H1 (cell line): ENCODE data around the gene SLC32A1. TPM values are rescaled to one million over a fixed set of nuclear protein-coding genes. Genes with fewer than 3 reads are reported as not detected.
A peak's percentile ranks its signal among the peaks of the same experiment; 100 is the strongest.

Experiments used
- CBX5 ChIP-seq: fragments of 300-800, 300-1000 bp; sonication (generic); IDR thresholded peaks from 2 replicates; pipeline ENCODE4 v1.7.1; 2016; ENCODE audit warnings: antibody characterized with exemption, low read length, low read depth
- CBX8 ChIP-seq: fragments of 300-800, 300-1000 bp; sonication (generic); IDR thresholded peaks from 2 replicates; pipeline ENCODE4 v1.7.1; 2016; ENCODE audit warnings: low read depth, low read length, borderline replicate concordance
- CTBP2 ChIP-seq: IDR thresholded peaks from 2 replicates; pipeline ENCODE4 v1.7.0; 2011; ENCODE audit warnings: borderline replicate concordance, mild to moderate bottlenecking, moderate library complexity, mixed read lengths, low read length; ENCODE audit not compliant: insufficient read depth, insufficient read length
- EGR1 ChIP-seq: IDR thresholded peaks from 2 replicates; pipeline ENCODE4 v1.6.1; 2011; ENCODE audit warnings: low read depth, low read length, borderline replicate concordance
- GABPA ChIP-seq: IDR thresholded peaks from 2 replicates; pipeline ENCODE4 v1.6.1; 2011; ENCODE audit warnings: mild to moderate bottlenecking, low read length, moderate library complexity, borderline replicate concordance; ENCODE audit not compliant: insufficient read depth
- GTF2F1 ChIP-seq: IDR thresholded peaks from 2 replicates; pipeline ENCODE4 v1.6.1; 2012; ENCODE audit warnings: low read depth, low read length, improper control_type of control experiment, borderline replicate concordance
- KDM4A ChIP-seq: IDR thresholded peaks from one replicate; pipeline ENCODE4 v1.7.1; 2012; ENCODE audit warnings: low read depth, mild to moderate bottlenecking, moderate library complexity, low read length, inconsistent platforms; ENCODE audit not compliant: severe bottlenecking
- KDM5A ChIP-seq: fragments of 200-600 bp; IDR thresholded peaks from 2 replicates; pipeline ENCODE4 v1.7.1; 2012; ENCODE audit warnings: mild to moderate bottlenecking, low read length, inconsistent platforms, mixed read lengths
- POLR2AphosphoS5 ChIP-seq: IDR thresholded peaks from 2 replicates; pipeline ENCODE4 v1.6.1; 2011; ENCODE audit warnings: low read depth, low read length
- POU5F1 ChIP-seq: IDR thresholded peaks from 2 replicates; pipeline ENCODE4 v1.6.1; 2011; ENCODE audit warnings: low read depth, mild to moderate bottlenecking, low read length, moderate library complexity
- RBBP5 ChIP-seq: IDR thresholded peaks from 2 replicates; pipeline ENCODE4 v1.7.1; 2012; ENCODE audit warnings: low read depth, mild to moderate bottlenecking, inconsistent platforms, low read length, moderate library complexity, borderline replicate concordance
- SP1 ChIP-seq: IDR thresholded peaks from 2 replicates; pipeline ENCODE4 v1.6.1; 2011; ENCODE audit warnings: low read depth, low read length
- TAF7 ChIP-seq: optimal IDR thresholded peaks from 2 replicates; pipeline ENCODE3; 2011; ENCODE audit warnings: low read depth, mild to moderate bottlenecking, inconsistent platforms, low read length, moderate library complexity, borderline replicate concordance
- YY1 ChIP-seq: IDR thresholded peaks from 2 replicates; pipeline ENCODE4 v1.6.1; 2011; ENCODE audit warnings: low read depth, mild to moderate bottlenecking, low read length
- ZNF274 ChIP-seq: IDR thresholded peaks from 2 replicates; pipeline ENCODE4 v1.7.0; 2012; ENCODE audit warnings: low read length, borderline replicate concordance; ENCODE audit errors: extremely low read depth
- polyA plus RNA-seq, 7 experiments: library from polyadenylated mRNA; depleted of rRNA in 3 of 7; stranded (reverse) in 5 of 7; unstranded in 2 of 7; fragments of >200 nt in 5 of 7; fragments of 200-250 nt in 2 of 7; gene quantifications; 1 replicate in 5 of 7; 2 replicates in 1 of 7; 4 replicates in 1 of 7; pipeline versions ENCODE4 v1.2.1 to v1.2.3, GENCODE V29; 2011 to 2013; ENCODE audit warnings: missing spikeins in 2 of 7, mixed read lengths in 2 of 7
- total RNA-seq: library from RNA; stranded (reverse); fragmentation: NEBNext Ultra II Directional; extraction: Animal tissue kit (Norgen Biotek cat#: 25700); gene quantifications from 2 replicates; pipeline ENCODE4 v1.2.1, GENCODE V29; 2021
- TF ChIP-seq, protein P1 (sequence below): IDR thresholded peaks from 2 replicates; pipeline ENCODE4 v1.6.1; 2011; ENCODE audit warnings: low read depth, mild to moderate bottlenecking, low read length; ENCODE audit not compliant: insufficient read depth
- TF ChIP-seq, protein P2 (sequence below): IDR thresholded peaks from 2 replicates; pipeline ENCODE4 v1.6.1; 2012; ENCODE audit warnings: inconsistent platforms
- TF ChIP-seq, protein P3 (sequence below), 3 experiments: IDR thresholded peaks; 1 replicate in 2 of 3; 2 replicates in 1 of 3; pipeline versions ENCODE4 v1.5.1 to v1.6.1; 2011; ENCODE audit warnings: low read length in 3 of 3, mild to moderate bottlenecking in 3 of 3, inconsistent platforms in 2 of 3, low read depth in 1 of 3, moderate library complexity in 1 of 3; ENCODE audit not compliant: insufficient read depth in 1 of 3; ENCODE audit errors: control extremely low read depth in 1 of 3

SLC32A1 gene
- total and polyA plus RNA-seq, 2 of the 8 experiments (the other 6 are each of a cell fraction or from before 2014, with no cell fraction given), result 0.09 to 0.15 TPM

DNA sequence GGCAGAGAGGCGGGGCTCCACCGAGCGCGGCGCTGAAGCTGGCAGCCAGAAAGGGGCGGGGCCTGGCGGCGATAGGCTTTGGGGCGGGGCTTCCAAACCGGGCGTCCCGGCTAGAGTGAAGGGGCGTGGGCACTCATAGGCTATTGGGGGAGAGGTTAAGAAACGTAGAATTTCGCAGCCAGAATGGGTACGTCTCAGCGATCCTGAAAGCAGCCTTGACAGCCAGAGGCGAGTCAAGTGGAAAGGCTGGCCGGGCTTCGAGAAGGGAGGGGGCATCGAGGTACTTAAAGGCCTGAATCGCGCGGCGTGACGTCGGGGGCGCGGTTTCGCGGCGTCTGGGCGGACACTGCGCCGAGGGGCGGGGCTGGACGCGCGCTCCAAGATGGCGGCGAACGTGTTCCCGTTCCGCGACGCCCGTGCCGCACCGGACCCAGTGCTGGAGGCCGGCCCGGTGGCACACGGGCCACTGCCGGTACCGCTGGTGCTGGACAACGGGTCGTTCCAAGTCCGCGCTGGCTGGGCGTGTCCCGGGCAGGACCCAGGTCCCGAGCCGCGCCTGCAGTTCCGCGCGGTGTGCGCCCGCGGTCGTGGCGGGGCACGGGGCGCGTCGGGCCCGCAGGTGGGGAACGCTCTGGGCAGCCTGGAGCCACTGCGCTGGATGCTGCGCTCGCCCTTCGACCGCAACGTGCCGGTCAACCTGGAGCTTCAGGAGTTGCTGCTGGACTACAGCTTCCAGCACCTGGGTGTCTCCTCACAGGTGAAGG is 24.0 kb downstream of the SLC32A1 start, which contains the start of gene ACTR5 (continued):
- TF ChIP-seq, protein P1, sequence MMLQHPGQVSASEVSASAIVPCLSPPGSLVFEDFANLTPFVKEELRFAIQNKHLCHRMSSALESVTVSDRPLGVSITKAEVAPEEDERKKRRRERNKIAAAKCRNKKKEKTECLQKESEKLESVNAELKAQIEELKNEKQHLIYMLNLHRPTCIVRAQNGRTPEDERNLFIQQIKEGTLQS, result no peak
- no peak for TF ChIP-seq ZNF274
- 0 out of 2 replicates have a peak, but pooled peaks have one; percentile 47 for TF ChIP-seq KDM5A
- TF ChIP-seq EGR1, result no peak
- TF ChIP-seq RBBP5, result peak; percentile 92
- TF ChIP-seq KDM4A, result peak; percentile 100
- peak; percentile 95 for TF ChIP-seq YY1
- TF ChIP-seq CTBP2, result no peak
- TF ChIP-seq CBX8, result no peak
- TF ChIP-seq, protein P2, sequence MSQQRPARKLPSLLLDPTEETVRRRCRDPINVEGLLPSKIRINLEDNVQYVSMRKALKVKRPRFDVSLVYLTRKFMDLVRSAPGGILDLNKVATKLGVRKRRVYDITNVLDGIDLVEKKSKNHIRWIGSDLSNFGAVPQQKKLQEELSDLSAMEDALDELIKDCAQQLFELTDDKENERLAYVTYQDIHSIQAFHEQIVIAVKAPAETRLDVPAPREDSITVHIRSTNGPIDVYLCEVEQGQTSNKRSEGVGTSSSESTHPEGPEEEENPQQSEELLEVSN, result peak; percentile 69; the same call in 1 of the 2 replicates
- TF ChIP-seq POU5F1, result no peak
- TF ChIP-seq, protein P3, sequence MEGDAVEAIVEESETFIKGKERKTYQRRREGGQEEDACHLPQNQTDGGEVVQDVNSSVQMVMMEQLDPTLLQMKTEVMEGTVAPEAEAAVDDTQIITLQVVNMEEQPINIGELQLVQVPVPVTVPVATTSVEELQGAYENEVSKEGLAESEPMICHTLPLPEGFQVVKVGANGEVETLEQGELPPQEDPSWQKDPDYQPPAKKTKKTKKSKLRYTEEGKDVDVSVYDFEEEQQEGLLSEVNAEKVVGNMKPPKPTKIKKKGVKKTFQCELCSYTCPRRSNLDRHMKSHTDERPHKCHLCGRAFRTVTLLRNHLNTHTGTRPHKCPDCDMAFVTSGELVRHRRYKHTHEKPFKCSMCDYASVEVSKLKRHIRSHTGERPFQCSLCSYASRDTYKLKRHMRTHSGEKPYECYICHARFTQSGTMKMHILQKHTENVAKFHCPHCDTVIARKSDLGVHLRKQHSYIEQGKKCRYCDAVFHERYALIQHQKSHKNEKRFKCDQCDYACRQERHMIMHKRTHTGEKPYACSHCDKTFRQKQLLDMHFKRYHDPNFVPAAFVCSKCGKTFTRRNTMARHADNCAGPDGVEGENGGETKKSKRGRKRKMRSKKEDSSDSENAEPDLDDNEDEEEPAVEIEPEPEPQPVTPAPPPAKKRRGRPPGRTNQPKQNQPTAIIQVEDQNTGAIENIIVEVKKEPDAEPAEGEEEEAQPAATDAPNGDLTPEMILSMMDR (IDR thresholded peaks at IDR 0.05; ENCODE audit: control extremely low read depth in 1 of 3, insufficient read depth in 1 of 3, low read depth in 1 of 3, low read length in 3 of 3), result 0 out of 4 replicates have a peak, but pooled peaks of 1 of the 3 experiments have one; percentile 7
- no peak for TF ChIP-seq CBX5
- TF ChIP-seq POLR2AphosphoS5, result peak; percentile 79
- TF ChIP-seq GTF2F1, result no peak
- no peak; the same call in 1 of the 2 replicates for TF ChIP-seq SP1
- TF ChIP-seq GABPA, result no peak
- TF ChIP-seq TAF7, result no peak
